ENCODE data around the gene ADSS2.
"Not testable (repeated sequence)": the region's sequence is repeated elsewhere in the genome, so short reads cannot be mapped to it uniquely, and the experiment has no call there.

Gene ADSS2

DNA sequence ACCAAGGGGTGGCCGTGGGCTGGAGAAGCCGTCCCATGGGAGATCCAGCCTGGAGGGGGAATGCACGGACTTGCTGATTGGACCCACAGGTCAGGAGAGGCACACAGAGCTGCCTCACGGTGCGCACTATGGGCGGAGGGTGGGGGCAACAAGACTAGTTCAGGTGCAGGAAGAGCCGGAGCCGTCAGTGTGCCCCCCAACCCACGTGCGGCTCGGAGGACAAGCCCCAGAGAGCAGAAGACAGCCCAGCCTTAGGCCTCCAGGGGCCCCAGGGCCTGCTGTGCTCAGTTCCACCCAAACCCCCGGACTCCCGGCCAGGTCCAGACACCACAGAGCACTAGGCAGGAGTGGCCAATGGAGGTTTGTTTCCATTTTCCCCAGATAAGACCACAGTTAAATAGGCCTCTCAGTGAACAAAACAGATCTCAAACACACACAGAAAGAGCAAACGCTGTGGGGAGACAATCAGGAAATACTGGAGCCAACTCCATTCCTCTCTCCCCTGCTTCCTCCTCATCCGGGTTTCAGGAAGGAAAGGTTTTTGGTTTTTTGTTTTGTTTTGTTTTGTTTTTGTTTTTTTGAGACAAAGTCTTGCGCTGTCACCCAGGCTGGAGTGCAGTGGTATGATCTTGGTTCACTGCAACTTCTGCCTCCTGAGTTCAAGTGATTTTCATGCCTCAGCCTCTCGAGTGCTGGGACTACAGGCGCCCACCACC, 84.2 kb downstream of the ADSS2 start:
- Histone ChIP-seq H3K4me3 (ENCODE audit: low read depth, low read length) (no peak overlapping the region), H3K4me1 (ENCODE audit: control insufficient read depth, insufficient read depth, low read length, unreplicated experiment) (no peaks in the 10 kb centered on the region), H2AFZ (ENCODE audit: low read length, unreplicated experiment) (no peak overlapping the region)

DNA sequence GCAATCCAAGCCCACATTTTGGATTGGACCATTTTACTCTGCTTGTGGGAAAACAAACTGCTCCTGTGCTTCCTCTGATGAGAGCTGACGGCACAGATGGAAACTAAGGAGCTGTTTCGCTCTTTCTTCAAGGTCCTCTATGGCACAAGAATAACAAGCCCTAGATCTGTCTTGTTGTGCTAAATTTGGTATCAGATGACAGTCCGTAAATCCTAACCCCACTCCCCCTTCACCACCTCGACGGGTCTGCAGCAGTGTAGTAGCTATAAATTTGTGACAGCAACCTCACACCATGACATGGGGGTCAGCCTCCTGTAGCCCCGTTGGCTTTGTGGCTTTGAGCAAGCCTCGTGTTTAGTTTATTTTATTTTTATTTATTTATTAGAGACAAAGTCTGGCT, 85.9 kb downstream of the ADSS2 start:
- no peak overlapping the region for H3K27ac ChIP-seq (ENCODE audit: low read depth, low read length)
- H3K4me1 ChIP-seq (ENCODE audit: control insufficient read depth, insufficient read depth, low read length, unreplicated experiment): peaks cover 7% of the 10 kb centered on the region
- no peak overlapping the region for H2AFZ ChIP-seq (ENCODE audit: low read length, unreplicated experiment)
- H3K27me3 ChIP-seq (ENCODE audit: insufficient read depth, low read length): no peaks in the 10 kb centered on the region
- no peak overlapping the region for H3K4me3 ChIP-seq (ENCODE audit: low read depth, low read length)
- no peaks in the 10 kb centered on the region for H3K79me2 ChIP-seq (ENCODE audit: control insufficient read depth, insufficient read depth, low read length, unreplicated experiment)
- no peaks in the 10 kb centered on the region for H3K36me3 ChIP-seq (ENCODE audit: insufficient read depth, low read length)

More for the DNA sequence above, 84.2 kb downstream of the ADSS2 start:
- H3K27me3 ChIP-seq (ENCODE audit: insufficient read depth, low read length): no peaks in the 10 kb centered on the region
- H3K36me3 ChIP-seq (ENCODE audit: insufficient read depth, low read length): no peaks in the 10 kb centered on the region
- H3K79me2 ChIP-seq (ENCODE audit: control insufficient read depth, insufficient read depth, low read length, unreplicated experiment): no peaks in the 10 kb centered on the region
- no peak overlapping the region for H3K27ac ChIP-seq (ENCODE audit: low read depth, low read length)

DNA sequence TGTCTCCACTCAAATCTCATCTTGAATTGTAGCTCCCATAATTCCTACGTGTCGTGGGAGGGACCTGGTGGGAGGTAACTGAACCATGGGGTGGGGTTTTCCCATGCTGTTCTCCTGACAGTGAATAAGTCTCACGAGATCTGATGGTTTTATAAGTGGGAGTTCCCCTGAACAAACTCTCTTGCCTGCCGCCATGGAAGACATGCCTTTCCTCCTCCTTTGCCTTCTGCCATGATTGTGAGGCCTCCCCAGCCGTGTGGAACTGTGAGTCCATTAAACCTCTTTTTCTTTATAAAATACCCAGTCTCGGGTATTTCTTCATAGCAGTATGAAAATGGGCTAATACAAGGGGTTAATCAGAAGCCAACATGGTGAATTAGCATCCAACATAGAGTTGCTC, 86.4 kb downstream of the ADSS2 start:
- not testable (repeated sequence) for H3K27ac ChIP-seq (ENCODE audit: low read depth, low read length); H3K4me3 ChIP-seq (ENCODE audit: low read depth, low read length); H3K4me1 ChIP-seq (ENCODE audit: control insufficient read depth, insufficient read depth, low read length, unreplicated experiment); H3K27me3 ChIP-seq (ENCODE audit: insufficient read depth, low read length); H3K36me3 ChIP-seq (ENCODE audit: insufficient read depth, low read length); H3K79me2 ChIP-seq (ENCODE audit: control insufficient read depth, insufficient read depth, low read length, unreplicated experiment); H2AFZ ChIP-seq (ENCODE audit: low read length, unreplicated experiment)

DNA sequence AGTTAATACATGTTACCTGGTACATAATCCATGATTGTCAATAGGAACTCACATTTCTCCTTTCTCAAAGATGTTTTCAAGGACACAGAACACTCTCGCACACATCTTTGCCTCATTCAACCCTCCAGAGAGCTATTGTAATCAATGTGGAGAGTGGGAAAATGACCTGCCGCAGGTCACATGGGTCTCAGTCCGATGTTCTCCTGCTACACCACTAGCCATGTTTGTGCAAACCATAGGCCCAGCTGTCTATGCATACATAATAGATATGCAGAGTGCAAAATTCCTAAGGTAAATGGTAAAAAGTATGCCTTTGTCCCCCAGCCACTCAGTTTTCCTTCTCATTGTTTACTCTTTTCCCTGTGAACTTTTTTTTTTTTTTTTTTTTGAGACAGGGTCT, 89.2 kb downstream of the ADSS2 start:
- H3K27ac ChIP-seq (ENCODE audit: low read depth, low read length): peak overlapping the region; percentile 27
- H3K4me1 ChIP-seq (ENCODE audit: control insufficient read depth, insufficient read depth, low read length, unreplicated experiment): peaks cover 7% of the 10 kb centered on the region
- H3K36me3 ChIP-seq (ENCODE audit: insufficient read depth, low read length): no peaks in the 10 kb centered on the region
- peak overlapping the region; percentile 70 for H2AFZ ChIP-seq (ENCODE audit: low read length, unreplicated experiment)
- no peaks in the 10 kb centered on the region for H3K79me2 ChIP-seq (ENCODE audit: control insufficient read depth, insufficient read depth, low read length, unreplicated experiment)
- no peak overlapping the region for H3K4me3 ChIP-seq (ENCODE audit: low read depth, low read length)
- no peaks in the 10 kb centered on the region for H3K27me3 ChIP-seq (ENCODE audit: insufficient read depth, low read length)

DNA sequence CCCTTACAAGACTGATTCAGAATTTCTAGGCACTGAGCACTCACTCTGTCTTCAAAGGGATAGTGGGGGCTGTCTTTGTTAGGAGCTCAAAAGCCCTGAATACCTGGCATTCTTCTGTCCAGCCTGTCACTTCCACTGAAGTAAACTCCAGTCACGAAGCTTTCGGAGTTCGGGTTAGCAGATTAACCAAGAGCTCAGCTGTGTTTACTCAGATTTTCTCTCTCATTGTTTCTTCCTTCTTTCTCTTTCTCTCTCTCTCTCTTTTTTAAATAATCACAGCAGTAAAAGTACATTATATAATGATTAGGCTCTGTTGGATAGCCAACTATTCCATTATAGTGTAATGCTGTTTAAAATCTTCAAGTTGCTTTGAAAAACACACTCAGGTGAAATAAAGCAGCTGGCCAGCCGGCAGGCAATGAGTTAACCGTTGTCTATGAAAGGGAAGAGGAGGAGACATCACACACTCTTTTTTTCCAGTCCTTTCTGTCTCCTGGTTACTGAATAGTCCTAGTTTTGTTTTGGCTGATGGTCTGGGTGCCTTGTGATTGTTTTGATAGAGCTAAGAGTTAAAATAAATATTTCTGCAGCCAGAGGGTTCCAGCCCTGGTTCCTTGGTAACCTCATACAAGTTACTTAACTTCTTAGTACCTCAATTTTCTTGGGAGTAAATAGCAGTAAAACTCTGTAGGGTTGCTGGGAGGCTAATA, 89.8 kb downstream of the ADSS2 start:
- peak overlapping the region; percentile 48 for H3K4me3 ChIP-seq (ENCODE audit: low read depth, low read length)
- peaks cover 7% of the 10 kb centered on the region for H3K4me1 ChIP-seq (ENCODE audit: control insufficient read depth, insufficient read depth, low read length, unreplicated experiment)
- no peaks in the 10 kb centered on the region for H3K79me2 ChIP-seq (ENCODE audit: control insufficient read depth, insufficient read depth, low read length, unreplicated experiment)
- H3K27ac ChIP-seq (ENCODE audit: low read depth, low read length): peak overlapping the region; percentile 27
- H3K27me3 ChIP-seq (ENCODE audit: insufficient read depth, low read length): no peaks in the 10 kb centered on the region
- H2AFZ ChIP-seq (ENCODE audit: low read length, unreplicated experiment): peak overlapping the region; percentile 70
- H3K36me3 ChIP-seq (ENCODE audit: insufficient read depth, low read length): no peaks in the 10 kb centered on the region

All from ACC112 (cell line).